CD14-positive monocyte (primary cell): ENCODE measurements around the gene OSBPL9. TPM values are rescaled to one million over a fixed set of nuclear protein-coding genes. Genes with fewer than 3 reads are reported as not detected.

Source experiments
- DNase-seq, 3 donors: peaks; one replicate each; pipeline ENCODE4 v3.0.0-alpha.2; 2011 to 2022
- H2AFZ ChIP-seq: 2 replicates; pipeline ENCODE4 v1.6.0; 2012; ENCODE audit warnings: mild to moderate bottlenecking, low read depth, low read length, inconsistent platforms; ENCODE audit not compliant: insufficient read depth, poor library complexity, severe bottlenecking
- H3K27ac ChIP-seq, 2 donors: 1 replicate in 1 of 2; 2 replicates in 1 of 2; pipeline ENCODE4 v1.5.1; 2012 to 2013; ENCODE audit warnings: low read length in 2 of 2, control low read depth in 1 of 2, inconsistent platforms in 1 of 2, low read depth in 1 of 2, mild to moderate bottlenecking in 1 of 2
- H3K27me3 ChIP-seq, 2 donors: one replicate each; pipeline versions ENCODE4 v1.6.0 to v1.6.1; 2011 to 2013; ENCODE audit warnings: low read length in 2 of 2; ENCODE audit not compliant: control insufficient read depth in 2 of 2, insufficient read depth in 2 of 2
- H3K36me3 ChIP-seq, 2 donors: replicated peaks in 1 of 2; 1 replicate in 1 of 2; 2 replicates in 1 of 2; pipeline versions ENCODE4 v1.5.1 to v1.6.1; 2012 to 2013; ENCODE audit warnings: low read length in 2 of 2, control low read depth in 1 of 2, inconsistent platforms in 1 of 2, mild to moderate bottlenecking in 1 of 2; ENCODE audit not compliant: insufficient read depth in 2 of 2, control insufficient read depth in 1 of 2
- H3K4me1 ChIP-seq, 2 donors: 1 replicate in 1 of 2; 2 replicates in 1 of 2; pipeline versions ENCODE4 v1.5.1 to v1.6.1; 2012 to 2013; ENCODE audit warnings: low read length in 2 of 2, control low read depth in 1 of 2, inconsistent platforms in 1 of 2, mild to moderate bottlenecking in 1 of 2, moderate library complexity in 1 of 2; ENCODE audit not compliant: insufficient read depth in 2 of 2, control insufficient read depth in 1 of 2
- H3K4me2 ChIP-seq: replicated peaks from 2 replicates; pipeline ENCODE3; 2012; ENCODE audit warnings: low read length, moderate library complexity, mild to moderate bottlenecking; ENCODE audit not compliant: poor library complexity, severe bottlenecking; ENCODE audit errors: extremely low read depth
- H3K4me3 ChIP-seq, 3 experiments: fragments of 200-600 bp in 1 of 3; sonication (generic) in 1 of 3; replicated peaks in 1 of 3; 1 replicate in 2 of 3; 2 replicates in 1 of 3; pipeline ENCODE4 v1.5.1; 2011 to 2013; ENCODE audit warnings: low read length in 3 of 3, mild to moderate bottlenecking in 3 of 3, control low read depth in 2 of 3, low read depth in 2 of 3, inconsistent platforms in 1 of 3, moderate library complexity in 1 of 3
- H3K79me2 ChIP-seq: 2 replicates; pipeline ENCODE4 v1.6.0; 2012; ENCODE audit warnings: mild to moderate bottlenecking, control low read depth, inconsistent platforms, low read length, moderate library complexity; ENCODE audit not compliant: insufficient read depth
- H3K9ac ChIP-seq: 2 replicates; pipeline ENCODE4 v1.6.0; 2017; ENCODE audit warnings: low read length, mild to moderate bottlenecking; ENCODE audit not compliant: insufficient read depth, poor library complexity, severe bottlenecking
- H3K9me3 ChIP-seq, 2 donors: replicated peaks in 1 of 2; 1 replicate in 1 of 2; 2 replicates in 1 of 2; pipeline versions ENCODE4 v1.5.1 to v1.6.1; 2012 to 2013; ENCODE audit warnings: low read length in 2 of 2, control low read depth in 1 of 2; ENCODE audit not compliant: control insufficient read depth in 1 of 2, insufficient read depth in 1 of 2
- H4K20me1 ChIP-seq: 2 replicates; pipeline ENCODE4 v1.6.0; 2012; ENCODE audit warnings: mild to moderate bottlenecking, low read length, control low read depth, moderate library complexity; ENCODE audit not compliant: insufficient read depth
- H3K27ac Mint-ChIP-seq, 7 donors: one replicate each; pipeline ENCODE4 v1.8.0; 2020; ENCODE audit warnings: mild to moderate bottlenecking in 7 of 7, mixed read lengths in 7 of 7, moderate library complexity in 6 of 7, inconsistent platforms in 2 of 7
- H3K27me3 Mint-ChIP-seq, 3 donors: one replicate each; pipeline ENCODE4 v1.8.0; 2021 to 2022; ENCODE audit warnings: low read depth in 3 of 3, mild to moderate bottlenecking in 3 of 3, mixed read lengths in 3 of 3, moderate library complexity in 3 of 3, inconsistent platforms in 1 of 3
- H3K36me3 Mint-ChIP-seq, 2 donors: one replicate each; pipeline ENCODE4 v1.8.0; 2020; ENCODE audit warnings: mixed read lengths in 2 of 2, inconsistent platforms in 1 of 2, mild to moderate bottlenecking in 1 of 2
- H3K4me1 Mint-ChIP-seq: one replicate; pipeline ENCODE4 v1.8.0; 2020; ENCODE audit warnings: mild to moderate bottlenecking, mixed read lengths
- H3K4me3 Mint-ChIP-seq, 2 donors: one replicate each; pipeline ENCODE4 v1.8.0; 2020; ENCODE audit warnings: mild to moderate bottlenecking in 2 of 2, mixed read lengths in 2 of 2, moderate library complexity in 1 of 2
- H3K9me3 Mint-ChIP-seq, 7 donors: one replicate each; pipeline ENCODE4 v1.8.0; 2020 to 2022; ENCODE audit warnings: mixed read lengths in 7 of 7, mild to moderate bottlenecking in 6 of 7, moderate library complexity in 6 of 7, inconsistent platforms in 2 of 7
- WGBS: methylation state at CpG from one replicate; pipeline ENCODE4 v1.1.5; 2013; ENCODE audit warnings: missing lambda C conversion rate; ENCODE audit not compliant: insufficient coverage; 5-methylcytosine and 5-hydroxymethylcytosine counted together
- intact Hi-C, 2 donors: fragments of 100-400 bp; cut with micrococcal nuclease; formaldehyde crosslinking; loops; one replicate each; pipeline versions ENCODE4 v1.15.0 to v1.15.1; 2023
- polyA plus RNA-seq, 3 donors: library from polyadenylated mRNA; depleted of rRNA in 1 of 3; unstranded in 2 of 3; stranded (reverse) in 1 of 3; fragments of 300-500 nt in 2 of 3; fragments of >200 nt in 1 of 3; fragmentation: Illumina TruSeq in 2 of 3; gene quantifications; 1 replicate in 2 of 3; 2 replicates in 1 of 3; pipeline ENCODE4 v1.2.3, GENCODE V29; 2012 to 2021
- TF ChIP-seq, protein P1 (sequence below): fragments of 200-600 bp; IDR thresholded peaks from one replicate; pipeline ENCODE4 v1.8.0; 2022; ENCODE audit warnings: antibody characterized with exemption, mild to moderate bottlenecking

The OSBPL9 gene
- polyA plus RNA-seq, 3 donors, result 22.2 to 41.4 (median 31.3) TPM

DNA sequence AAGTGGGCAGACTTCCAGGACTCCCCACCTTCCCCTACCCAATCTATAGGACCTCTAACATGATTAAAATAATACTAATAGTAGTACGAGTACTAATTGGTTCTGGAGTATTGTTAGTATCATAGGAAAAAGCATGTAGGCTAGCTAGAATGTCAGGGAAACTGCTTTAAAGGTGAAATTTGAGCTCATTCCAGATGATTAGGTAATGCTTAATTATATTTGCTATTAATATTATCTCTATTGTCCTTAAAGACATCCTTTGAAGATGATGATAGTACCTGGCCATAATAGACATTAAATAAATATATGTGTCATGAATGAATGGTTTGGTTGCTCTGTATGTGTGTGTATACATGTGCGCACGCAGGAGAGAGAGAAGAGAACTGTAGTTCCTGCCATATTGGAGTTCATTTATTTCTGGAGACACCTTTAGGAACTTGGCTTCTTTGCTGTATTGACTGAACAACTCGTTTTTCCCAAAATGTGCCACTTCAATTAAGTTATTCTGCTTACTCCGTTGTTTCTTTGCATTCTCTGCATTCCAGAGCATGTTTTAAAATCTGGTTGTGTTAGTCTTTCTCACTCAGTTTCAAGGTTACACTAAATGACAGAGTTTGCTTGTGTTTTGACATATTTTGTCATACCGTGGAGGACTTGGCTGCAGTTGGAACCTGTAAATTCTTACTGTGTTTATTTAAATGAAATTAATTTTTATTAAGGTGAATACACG, 117.1 kb downstream of the OSBPL9 start:
- no peak for DNase-seq
- 96% methylated on average over 4 of the region's 7 CpGs for WGBS
- Mint-ChIP-seq H3K36me3 (peaks cover 2 to 5% of the 10 kb centered on the region in 2 donors), H3K4me3 (no peak overlapping the region), H3K9me3 (peaks cover 0 to 1% (median 0%) of the 10 kb centered on the region in 7 donors), H3K4me1 (peaks cover 27% of the 10 kb centered on the region), H3K27me3 (peaks cover 0 to 1% (median 0%) of the 10 kb centered on the region in 3 donors), H3K27ac (no peak overlapping the region)
- no peaks in the 10 kb centered on the region for H3K36me3 ChIP-seq
- no peak overlapping the region for H3K9ac ChIP-seq
- H3K79me2 ChIP-seq, result peaks cover 74% of the 10 kb centered on the region
- intact Hi-C loops, result no loop called here
- H3K4me2 ChIP-seq, result no peak overlapping the region
- H3K4me3 ChIP-seq, result no peak overlapping the region
- no peaks in the 10 kb centered on the region for H3K27me3 ChIP-seq
- H3K4me1 ChIP-seq, result peaks cover 11% of the 10 kb centered on the region in 2 donors
- no peaks in the 10 kb centered on the region for H3K9me3 ChIP-seq
- TF ChIP-seq, protein P1, sequence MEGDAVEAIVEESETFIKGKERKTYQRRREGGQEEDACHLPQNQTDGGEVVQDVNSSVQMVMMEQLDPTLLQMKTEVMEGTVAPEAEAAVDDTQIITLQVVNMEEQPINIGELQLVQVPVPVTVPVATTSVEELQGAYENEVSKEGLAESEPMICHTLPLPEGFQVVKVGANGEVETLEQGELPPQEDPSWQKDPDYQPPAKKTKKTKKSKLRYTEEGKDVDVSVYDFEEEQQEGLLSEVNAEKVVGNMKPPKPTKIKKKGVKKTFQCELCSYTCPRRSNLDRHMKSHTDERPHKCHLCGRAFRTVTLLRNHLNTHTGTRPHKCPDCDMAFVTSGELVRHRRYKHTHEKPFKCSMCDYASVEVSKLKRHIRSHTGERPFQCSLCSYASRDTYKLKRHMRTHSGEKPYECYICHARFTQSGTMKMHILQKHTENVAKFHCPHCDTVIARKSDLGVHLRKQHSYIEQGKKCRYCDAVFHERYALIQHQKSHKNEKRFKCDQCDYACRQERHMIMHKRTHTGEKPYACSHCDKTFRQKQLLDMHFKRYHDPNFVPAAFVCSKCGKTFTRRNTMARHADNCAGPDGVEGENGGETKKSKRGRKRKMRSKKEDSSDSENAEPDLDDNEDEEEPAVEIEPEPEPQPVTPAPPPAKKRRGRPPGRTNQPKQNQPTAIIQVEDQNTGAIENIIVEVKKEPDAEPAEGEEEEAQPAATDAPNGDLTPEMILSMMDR, result no peak
- H4K20me1 ChIP-seq, result peaks cover 62% of the 10 kb centered on the region
- H2AFZ ChIP-seq, result no peak overlapping the region
- no peak overlapping the region for H3K27ac ChIP-seq

DNA sequence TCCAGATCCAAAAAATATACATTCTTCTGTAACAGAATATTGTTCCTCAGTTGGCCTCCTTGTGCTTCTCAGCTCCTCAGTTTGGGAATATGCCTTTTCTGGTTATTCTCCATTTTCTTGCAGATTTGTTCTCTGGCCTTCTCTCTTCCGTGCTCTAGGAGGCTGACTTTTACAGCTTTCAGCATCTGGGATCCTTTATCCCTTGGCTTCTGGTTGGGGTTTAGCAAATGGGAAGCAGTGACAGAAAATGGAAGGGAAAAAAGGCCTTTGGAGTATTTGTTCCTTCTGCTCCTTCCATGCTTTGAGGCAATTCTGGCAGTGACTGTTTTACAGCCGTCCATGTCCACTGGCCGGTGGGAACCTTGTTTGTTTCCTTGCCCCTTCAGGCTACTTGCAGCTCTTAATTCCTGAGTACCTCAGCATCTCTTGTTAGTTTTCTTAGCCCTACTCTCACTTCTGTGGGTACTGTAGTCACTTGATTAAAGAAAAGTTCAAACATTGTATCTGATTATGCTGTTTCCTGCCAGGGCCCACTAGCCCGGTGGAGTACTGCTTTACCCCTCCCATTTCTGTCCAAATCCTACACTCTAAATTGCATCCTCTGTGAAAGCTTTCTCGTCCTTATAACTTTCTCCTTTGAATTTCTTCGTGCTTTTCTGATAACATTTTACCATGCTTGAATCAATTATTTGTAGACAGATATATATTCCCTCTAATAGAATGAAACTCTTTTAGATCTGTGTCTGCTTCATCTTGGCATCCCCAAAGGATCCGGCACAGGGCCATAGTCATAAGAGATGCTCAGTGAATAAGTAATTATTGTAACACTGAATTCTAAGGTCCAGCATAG, 118.2 kb downstream of the OSBPL9 start:
- Mint-ChIP-seq H3K9me3 (peaks cover 0 to 1% (median 0%) of the 10 kb centered on the region in 7 donors), H3K36me3 (peaks cover 2 to 5% of the 10 kb centered on the region in 2 donors), H3K4me3 (no peak overlapping the region), H3K4me1 (peaks cover 22% of the 10 kb centered on the region), H3K27me3 (peaks cover 0 to 1% (median 0%) of the 10 kb centered on the region in 3 donors), H3K27ac (peak overlapping the region in 3 of 7 donors; percentile 44 to 55 (median 53))
- Histone ChIP-seq H4K20me1 (peaks cover 59% of the 10 kb centered on the region), H3K79me2 (peaks cover 69% of the 10 kb centered on the region), H2AFZ (no peak overlapping the region), H3K4me1 (peaks cover 3 to 4% of the 10 kb centered on the region in 2 donors), H3K4me2 (no peak overlapping the region), H3K4me3 (no peak overlapping the region), H3K27me3 (no peaks in the 10 kb centered on the region), H3K27ac (no peak overlapping the region), H3K36me3 (no peaks in the 10 kb centered on the region), H3K9ac (no peak overlapping the region), H3K9me3 (no peaks in the 10 kb centered on the region)
- no peak for DNase-seq
- intact Hi-C loops, result no loop called here
- TF ChIP-seq, protein P1, result no peak
- no CpG with 5 or more reads among the region's 7 CpGs for WGBS
